GM21825 (cell line): Measurements from ENCODE around the gene USP5.

ENCODE experiments used
- ATAC-seq: cut with Tn5 transposase; IDR thresholded peaks from one replicate; pipeline ENCODE4 v1.9.1; 2021; ENCODE audit warnings: mild to moderate bottlenecking, moderate library complexity; ENCODE audit not compliant: unreplicated experiment

USP5 gene

DNA sequence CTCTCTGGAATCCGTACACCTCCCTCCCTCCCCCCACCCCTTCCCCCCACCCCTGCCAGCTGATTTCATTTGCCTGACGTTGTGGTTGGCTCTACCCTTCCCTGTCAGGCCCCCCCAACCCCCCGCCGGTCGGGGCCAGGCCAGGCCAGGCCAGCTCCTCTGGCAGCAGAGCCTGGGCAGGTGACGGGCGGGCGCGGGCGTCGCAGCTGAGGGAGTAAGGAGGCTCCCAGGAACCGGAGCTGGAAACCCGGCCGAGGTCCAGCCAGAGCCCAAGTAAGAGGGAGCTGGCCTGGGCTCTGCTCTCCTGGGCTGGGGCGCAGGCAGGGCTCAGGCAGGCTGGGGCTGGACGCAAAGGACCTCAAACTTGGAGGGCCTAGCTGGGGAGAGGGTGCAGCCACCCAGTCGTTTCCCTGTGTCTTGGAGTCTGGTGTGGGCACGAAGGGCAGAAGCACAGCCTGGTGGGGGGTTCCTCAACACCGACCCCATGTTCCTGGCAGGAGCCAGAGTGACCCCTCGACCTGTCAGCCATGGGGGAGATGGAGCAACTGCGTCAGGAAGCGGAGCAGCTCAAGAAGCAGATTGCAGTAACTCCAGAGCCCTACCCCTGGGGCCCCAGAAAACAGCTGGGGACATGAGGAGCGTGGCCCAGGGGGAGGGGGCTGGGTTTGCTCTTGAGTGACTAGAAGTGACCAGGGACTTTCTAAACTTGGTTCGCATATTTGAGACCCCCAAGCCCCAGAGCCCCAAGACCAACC, 11.0 kb upstream of the USP5 start, which contains the start of gene GNB3:
Gene GNB3 (plus strand): TSS at position 165 of the 755 bp plus-strand sequence. CDS start 363 bp downstream, at position 528.
- no peak for ATAC-seq

GRCh38 chr12:6842075-6842474, 9.9 kb upstream of the USP5 start:
- ATAC-seq: no peak

DNA sequence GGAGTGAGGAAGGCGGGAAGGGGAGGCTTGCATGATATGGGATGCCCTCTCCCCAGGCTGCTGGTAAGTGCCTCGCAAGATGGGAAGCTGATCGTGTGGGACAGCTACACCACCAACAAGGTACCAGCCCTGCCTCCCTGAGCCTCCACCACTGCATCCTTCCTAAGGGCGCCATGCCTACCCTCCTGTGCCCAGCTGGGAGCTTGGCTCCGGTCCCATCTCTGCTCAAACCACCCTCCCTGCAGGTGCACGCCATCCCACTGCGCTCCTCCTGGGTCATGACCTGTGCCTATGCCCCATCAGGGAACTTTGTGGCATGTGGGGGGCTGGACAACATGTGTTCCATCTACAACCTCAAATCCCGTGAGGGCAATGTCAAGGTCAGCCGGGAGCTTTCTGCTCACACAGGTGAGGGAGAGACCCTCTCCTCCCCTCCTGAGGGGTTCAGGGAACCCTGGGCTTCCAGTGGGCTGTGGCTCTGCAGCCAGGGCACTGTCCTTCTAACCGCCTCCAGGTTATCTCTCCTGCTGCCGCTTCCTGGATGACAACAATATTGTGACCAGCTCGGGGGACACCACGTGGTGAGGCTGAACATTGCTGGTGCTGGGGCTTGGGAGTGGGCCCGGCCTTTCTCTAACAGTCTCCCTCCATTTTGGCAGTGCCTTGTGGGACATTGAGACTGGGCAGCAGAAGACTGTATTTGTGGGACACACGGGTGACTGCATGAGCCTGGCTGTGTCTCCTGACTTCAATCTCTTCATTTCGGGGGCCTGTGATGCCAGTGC, 8.6 kb upstream of the USP5 start:
- ATAC-seq: no peak

GRCh38 chr12:6845395-6845794, 6.6 kb upstream of the USP5 start:
- no peak for ATAC-seq

DNA sequence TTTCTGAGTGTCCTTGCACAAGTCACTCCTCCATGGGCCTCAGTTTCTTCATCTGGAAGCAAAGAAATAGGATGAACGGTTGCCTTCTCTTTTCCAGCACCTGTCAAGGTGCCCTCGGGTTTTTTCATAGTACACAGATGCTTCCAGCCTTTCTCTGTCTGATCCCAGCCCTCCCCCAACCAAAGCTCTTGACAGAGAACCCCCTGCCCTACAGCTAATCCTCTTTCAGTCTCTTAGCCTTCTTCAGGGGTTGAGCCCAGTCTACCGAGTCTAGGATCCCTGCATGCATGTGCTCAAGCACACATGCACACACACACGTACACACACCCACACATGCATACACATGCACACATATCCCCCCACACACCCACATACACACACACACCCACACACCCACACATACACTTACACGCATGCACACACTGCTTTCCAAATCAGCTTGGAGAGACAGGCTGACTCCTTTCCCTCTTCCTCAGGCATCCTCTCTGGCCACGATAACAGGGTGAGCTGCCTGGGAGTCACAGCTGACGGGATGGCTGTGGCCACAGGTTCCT, 5.6 kb upstream of the USP5 start:
- no peak for ATAC-seq

DNA sequence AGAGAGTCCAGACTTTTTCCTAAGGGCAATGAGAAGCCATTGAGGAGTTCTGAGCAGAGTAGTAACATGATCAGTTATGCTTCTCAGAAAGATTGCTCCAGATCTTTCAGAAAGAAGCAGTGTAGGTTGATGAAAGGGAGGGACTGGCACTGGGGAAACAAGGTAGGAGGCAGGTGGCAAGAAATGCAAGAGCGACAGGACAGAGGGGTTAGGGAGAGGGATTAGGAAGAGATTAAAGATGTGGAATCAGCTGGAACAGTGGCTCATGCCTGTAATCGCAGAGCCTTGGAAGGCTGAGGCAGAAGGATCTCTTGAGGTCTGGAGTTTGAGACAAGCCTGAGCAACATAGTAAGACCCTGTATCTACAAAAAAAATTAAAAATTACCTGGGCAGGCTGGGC, 4.3 kb upstream of the USP5 start:
- ATAC-seq: no peak

DNA sequence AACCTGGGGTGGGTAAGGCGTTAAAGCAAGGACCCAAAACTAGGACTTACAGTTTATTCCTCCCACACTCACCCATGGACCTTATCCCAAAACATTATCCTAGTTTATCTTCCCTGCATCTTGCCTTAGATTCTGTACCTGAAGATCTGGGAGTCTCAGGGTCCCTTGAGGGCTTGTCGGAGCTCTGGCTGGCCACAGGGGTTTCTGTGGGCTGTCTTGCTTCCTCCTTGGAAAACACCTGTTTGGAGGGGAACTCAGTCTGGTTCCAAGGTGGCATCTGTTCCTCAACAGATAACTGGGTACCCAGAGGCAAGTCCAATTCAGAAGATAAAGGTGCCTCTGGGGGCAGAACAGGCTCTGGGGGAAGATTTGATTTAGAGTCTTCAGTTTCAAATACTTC, 2.5 kb upstream of the USP5 start:
- no peak for ATAC-seq

DNA sequence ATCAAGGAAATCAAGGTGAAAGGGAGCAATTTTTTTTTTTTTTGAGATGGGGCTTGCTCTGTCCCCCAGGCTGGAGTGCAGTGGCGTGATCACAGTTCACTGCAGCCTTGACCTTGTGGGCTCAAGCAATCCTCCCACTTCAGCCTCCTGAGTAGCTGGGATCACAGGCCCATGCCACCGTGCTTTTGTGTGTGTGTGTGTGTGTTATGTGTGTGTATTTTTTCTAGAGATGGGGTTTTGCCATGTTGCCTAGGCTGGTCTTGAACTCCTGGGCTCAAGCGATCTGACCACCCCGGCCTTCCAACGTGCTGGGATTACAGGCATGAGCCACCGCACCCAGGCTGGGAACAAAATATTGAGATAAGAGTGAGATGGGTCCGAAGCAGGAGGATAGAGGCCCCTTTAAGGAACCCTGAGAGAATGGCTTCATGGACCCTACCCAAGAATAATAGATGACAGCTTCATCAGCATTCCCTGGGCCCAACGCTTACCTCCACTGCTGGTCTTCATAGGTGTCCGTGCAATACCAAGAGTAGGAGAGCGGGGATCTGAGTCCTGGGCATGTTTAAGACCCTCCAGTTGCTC, 1.9 kb upstream of the USP5 start:
- ATAC-seq: no peak

- no peak for ATAC-seq
These were observed 1.2 kb upstream of the USP5 start for GRCh38 chr12:6850796-6851152.

DNA sequence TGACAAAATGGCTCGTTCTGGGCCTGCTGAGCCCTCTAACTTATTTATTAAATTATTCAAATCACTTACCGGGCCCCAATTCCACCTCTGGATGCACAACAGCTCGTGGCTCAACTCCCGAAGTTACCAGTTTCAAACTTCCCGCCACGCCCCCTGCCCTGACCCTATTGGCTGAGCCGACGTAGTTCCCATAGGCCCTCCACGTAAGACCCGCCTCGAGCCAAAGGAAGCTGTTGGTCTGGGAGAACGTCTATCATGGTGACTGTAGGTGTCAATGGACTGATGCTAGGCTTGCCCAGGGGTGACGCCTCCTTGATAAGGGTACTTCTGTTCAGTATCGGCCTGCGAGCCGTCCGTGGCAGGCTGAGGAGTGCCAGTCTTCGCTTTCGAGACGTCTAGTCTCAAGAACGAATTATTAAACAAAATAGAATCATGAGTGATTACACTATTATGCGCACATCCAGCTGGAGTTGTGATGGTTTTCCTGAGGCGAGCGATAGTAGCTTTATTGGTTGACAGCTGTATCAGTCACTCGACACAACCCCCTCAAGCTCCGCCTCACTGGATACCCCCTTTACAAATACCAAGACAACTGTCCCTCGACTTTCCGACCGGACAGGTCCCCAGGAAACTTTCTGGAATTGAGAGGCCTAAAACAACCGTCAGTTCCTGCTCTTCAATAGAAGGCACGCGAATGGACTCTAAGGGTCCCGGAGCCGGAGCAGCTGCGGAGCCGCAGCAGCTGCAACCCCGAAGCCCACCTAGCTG, 613 bp upstream of the USP5 start, which contains the start of gene CDCA3:
Gene CDCA3 (minus strand): TSS at position 134 of the 768 bp plus-strand sequence. CDS start 334 bp downstream, outside the sequence.
- peak; percentile 48 for ATAC-seq

DNA sequence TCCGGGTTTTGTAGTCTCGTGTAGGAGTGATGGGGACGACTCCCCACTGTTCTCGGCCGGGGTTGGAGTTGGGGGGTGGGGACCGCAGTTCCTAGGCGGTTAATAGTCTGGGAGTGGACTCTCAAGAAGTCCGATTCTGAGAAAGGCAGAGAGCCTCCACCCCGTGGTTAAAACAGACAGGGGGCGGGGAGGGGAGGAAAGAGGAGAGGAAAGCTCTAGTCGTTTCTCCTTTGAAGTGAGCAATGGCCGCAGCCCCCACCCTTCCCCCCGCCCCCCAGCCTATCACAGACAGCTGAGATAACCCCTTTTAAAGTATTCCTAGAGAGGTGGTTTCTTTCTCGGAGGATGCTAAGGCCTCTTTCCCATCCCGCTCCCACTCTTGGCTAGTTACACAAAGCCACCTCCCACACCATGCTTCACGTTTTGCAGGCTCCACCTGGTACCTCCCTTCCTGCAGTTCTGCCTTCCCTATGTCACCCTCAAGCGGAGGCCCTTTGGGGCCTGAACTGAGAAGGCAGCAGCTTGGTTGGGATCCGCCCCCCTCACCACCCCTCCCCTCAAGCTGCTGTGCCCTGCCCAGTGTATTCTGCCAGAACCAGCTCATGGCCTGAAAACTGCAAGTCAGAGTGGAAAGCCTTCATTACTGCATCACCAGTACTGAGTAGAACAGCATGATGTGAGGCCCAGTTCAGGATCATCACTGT, 853 bp downstream of the USP5 start:
- no peak for ATAC-seq

DNA sequence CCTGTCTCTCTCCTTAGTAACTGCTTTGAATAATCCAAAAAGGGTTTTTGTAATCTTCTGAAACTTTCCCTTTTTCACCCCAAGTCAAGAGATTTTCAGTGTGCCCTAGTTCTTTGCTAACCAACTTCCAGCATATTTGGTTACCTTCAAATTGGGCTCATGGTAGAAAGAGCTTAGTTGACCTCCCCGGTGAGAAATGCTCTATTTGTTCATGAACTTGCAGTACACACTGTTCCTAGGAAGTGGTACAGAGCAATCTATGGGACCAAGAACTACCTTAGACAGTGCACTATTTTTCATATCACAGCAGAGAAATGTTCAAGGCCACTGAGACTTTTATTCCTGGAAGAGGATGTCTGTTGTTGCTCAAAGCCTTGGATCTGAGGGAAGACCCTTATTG, 1.7 kb downstream of the USP5 start:
- no peak for ATAC-seq

DNA sequence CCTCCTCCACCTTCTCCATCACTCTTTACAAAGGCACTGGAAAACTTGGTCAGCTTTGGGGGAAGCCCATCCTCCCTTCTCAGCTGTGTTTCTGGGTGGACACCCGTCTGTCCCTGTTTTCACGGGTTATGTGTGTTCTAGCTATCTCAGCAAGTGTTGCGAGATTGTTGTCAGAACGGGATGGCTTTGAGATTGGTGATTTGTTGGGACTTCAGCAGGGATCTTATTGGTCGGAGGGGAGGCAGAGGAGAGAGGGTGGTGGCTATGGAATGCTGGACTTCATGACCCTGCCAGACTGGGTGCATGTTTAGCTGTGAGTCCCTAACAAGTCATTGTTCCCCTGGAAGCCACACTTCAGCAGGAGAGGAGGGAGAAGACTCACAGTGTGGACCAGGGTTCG, 2.1 kb downstream of the USP5 start:
- ATAC-seq: no peak

DNA sequence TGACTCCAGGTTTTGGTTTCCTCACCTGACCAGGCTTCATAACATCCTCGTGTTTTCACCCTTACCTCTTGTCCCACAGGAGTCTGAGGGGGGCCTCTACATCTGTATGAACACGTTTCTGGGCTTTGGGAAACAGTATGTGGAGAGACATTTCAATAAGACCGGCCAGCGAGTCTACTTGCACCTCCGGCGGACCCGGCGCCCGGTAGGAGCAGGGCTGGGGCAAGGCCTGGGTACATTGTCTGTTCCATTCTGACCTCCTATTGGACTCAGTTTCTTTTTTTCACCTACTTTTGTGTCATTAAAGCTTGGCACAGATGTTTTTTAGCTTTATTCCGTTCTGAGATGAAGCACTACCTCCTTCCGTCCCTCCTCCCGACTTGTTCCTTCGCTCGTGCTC, 3.4 kb downstream of the USP5 start:
- ATAC-seq: no peak

- ATAC-seq: no peak
These were observed 6.8 kb downstream of the USP5 start for GRCh38 chr12:6858799-6859198.

DNA sequence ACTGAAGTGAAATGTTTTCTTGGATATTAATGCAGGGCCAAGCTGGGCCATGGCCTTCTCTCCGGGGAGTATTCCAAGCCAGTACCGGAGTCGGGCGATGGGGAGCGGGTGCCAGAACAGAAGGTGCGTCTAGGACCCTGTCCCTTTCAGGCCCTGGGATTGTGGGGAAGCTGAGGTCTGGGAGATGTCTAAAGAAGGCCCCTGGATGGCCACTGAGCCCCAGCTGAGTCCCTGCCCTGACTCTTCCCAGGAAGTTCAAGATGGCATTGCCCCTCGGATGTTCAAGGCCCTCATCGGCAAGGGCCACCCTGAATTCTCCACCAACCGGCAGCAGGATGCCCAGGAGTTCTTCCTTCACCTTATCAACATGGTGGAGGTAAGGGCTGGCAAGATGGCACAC, 8.2 kb downstream of the USP5 start:
- ATAC-seq: no peak

- no peak for ATAC-seq
These were observed 9.0 kb downstream of the USP5 start for GRCh38 chr12:6860942-6861341.

- ATAC-seq: no peak
These were observed 9.4 kb downstream of the USP5 start for GRCh38 chr12:6861391-6861790.

- ATAC-seq: no peak
These were observed 11.1 kb downstream of the USP5 start for GRCh38 chr12:6863033-6863432.
